ENCODE data around the gene UQCR11. TPM values are rescaled to one million over a fixed set of nuclear protein-coding genes. Genes with fewer than 3 reads are reported as not detected.

UQCR11 gene
- total and polyA plus RNA-seq, 2 of the 8 experiments (the other 6 are each of a cell fraction or from before 2014, with no cell fraction given) = 162 to 171 TPM

DNA sequence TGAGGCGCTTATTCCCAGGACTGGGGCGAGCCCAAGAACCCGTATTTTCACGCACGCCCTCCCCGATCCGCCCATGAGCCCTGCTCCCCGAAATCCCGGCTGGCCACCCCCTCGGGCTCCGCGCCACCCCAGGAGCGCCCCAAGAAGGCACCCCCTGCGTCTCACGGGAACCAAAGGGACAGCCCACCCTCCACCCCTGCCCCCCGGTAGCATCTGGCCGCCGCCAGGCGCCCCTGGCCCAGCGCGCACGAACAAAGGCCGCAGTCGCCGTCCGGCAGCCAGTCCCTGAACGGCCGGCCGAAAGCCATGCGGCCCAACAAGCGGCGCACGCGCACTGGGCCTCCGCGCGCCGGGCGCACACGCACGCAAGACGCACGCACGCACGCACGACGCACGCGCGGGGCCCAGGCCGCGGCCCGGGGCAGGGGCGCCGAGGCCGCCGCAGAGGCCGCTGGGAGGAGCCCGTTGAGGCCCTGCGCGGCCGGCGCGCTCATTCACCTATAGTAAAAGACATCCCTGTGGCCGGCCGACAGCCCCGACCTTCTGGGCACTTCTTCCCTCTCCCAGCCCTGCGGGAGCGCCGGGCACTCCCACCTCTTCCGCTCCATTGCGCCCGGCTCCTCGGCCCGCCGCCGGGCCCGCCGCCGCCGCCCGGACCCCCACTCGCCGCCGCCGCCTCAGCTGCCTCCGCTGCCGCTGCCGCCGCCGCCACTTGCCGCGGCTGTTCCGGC lies 13.1 kb downstream of the UQCR11 start:
- Histone ChIP-seq H2BK15ac (ENCODE audit: low read length) (no peak overlapping the region), H3K9me3 (ENCODE audit: insufficient read depth in 2 of 2, low read depth in 1 of 2, low read length in 1 of 2) (no peaks in the 10 kb centered on the region), H2AK5ac (ENCODE audit: low read depth, low read length) (peak overlapping the region; percentile 82; the same call in 1 of the 2 replicates), H2BK20ac (ENCODE audit: low read length) (no peak overlapping the region), H3K4me2 (ENCODE audit: insufficient read depth in 1 of 2, low read depth in 2 of 2, low read length in 2 of 2) (peak overlapping the region; percentile 88 to 95), H2BK12ac (ENCODE audit: low read depth, low read length) (no peak overlapping the region), H2BK120ac (replicated peaks; ENCODE audit: low read depth, low read length) (no peak overlapping the region), H2AFZ (ENCODE audit: low read length) (no peak overlapping the region), H3K27ac (ENCODE audit: low read depth, low read length) (peak overlapping the region; percentile 98), H3K18ac (ENCODE audit: extremely low read depth, low read length) (peak overlapping the region; percentile 93), H3K36me3 (ENCODE audit: control insufficient read depth in 2 of 4, insufficient read depth in 4 of 4, low read length in 3 of 4) (peaks cover 2 to 10% (median 4%) of the 10 kb centered on the region in 4 experiments; a peak in 6 of 8 replicates), H3K4me3 (ENCODE audit: extremely low read depth in 1 of 4, insufficient read depth in 2 of 4, low read depth in 3 of 4, low read length in 4 of 4) (peak overlapping the region; percentile 82 to 93 (median 90)), H2BK5ac (ENCODE audit: low read depth, low read length) (peak overlapping the region; percentile 93), H3K23ac (ENCODE audit: insufficient read length) (no peak overlapping the region), H3K14ac (ENCODE audit: insufficient read length) (peak overlapping the region; percentile 73), H3K9ac (replicated peaks in 1 of 4; ENCODE audit: extremely low read depth in 1 of 4, low read depth in 3 of 4, low read length in 3 of 4) (peak overlapping the region; percentile 96 to 99 (median 98)), H3K4me1 (replicated peaks in 1 of 4; ENCODE audit: control insufficient read depth in 3 of 4, insufficient read depth in 4 of 4, low read length in 3 of 4) (peaks cover 0 to 8% (median 6%) of the 10 kb centered on the region in 4 experiments; a peak in 6 of 7 replicates), H3K79me1 (ENCODE audit: low read depth, low read length) (peaks cover 15% of the 10 kb centered on the region), H3K4ac (replicated peaks; ENCODE audit: insufficient read length, low read depth, low read length) (peak overlapping the region; percentile 24), H3K23me2 (ENCODE audit: low read depth, low read length) (peaks cover 5% of the 10 kb centered on the region), H3K56ac (replicated peaks; ENCODE audit: insufficient read length, low read depth, low read length) (peak overlapping the region; percentile 85), H3K27me3 (replicated peaks in 1 of 4; ENCODE audit: control insufficient read depth in 3 of 4, extremely low read depth in 1 of 4, insufficient read depth in 3 of 4, low read length in 3 of 4) (no peaks in the 10 kb centered on the region), H4K5ac (ENCODE audit: insufficient read length, low read depth, low read length) (peak overlapping the region; percentile 70), H3K79me2 (ENCODE audit: control insufficient read depth in 1 of 2, insufficient read depth in 2 of 2, low read length in 2 of 2) (peaks cover 0 to 45% of the 10 kb centered on the region in 2 experiments; a peak in 3 of 4 replicates), H4K91ac (replicated peaks; ENCODE audit: insufficient read length, low read length) (peak overlapping the region; percentile 98), H4K8ac (ENCODE audit: extremely low read depth, insufficient read depth, low read length) (peak overlapping the region; percentile 99), H4K20me1 (replicated peaks in 1 of 2; ENCODE audit: control insufficient read depth in 1 of 2, insufficient read depth in 2 of 2, low read length in 2 of 2) (peaks cover 4 to 8% of the 10 kb centered on the region in 2 experiments)
- 2% methylated on average over 13 of the region's 94 CpGs; no CpG with 5 or more reads in 1 of the 2 experiments for WGBS, 2 experiments (ENCODE audit: extremely low coverage in 1 of 2, insufficient coverage in 1 of 2, insufficient read length in 1 of 2, insufficient replicate concordance in 2 of 2, low coverage in 1 of 2, low lambda C conversion rate in 2 of 2, missing lambda C conversion rate in 1 of 2)
- FAIRE-seq = no peak
- POLR2A ChIA-PET (ENCODE audit: partially characterized antibody) = interaction anchor here (0.6 to 9.1 kb wide), 22 partner anchors 12 to 1570 kb away, joined by 3 to 148 read pairs (median 5); partner anchors contain the start of gene UQCR11
- peak; percentile 41 to 85 for DNase-seq (ENCODE audit: low read depth in 1 of 2, low spot score in 2 of 2)
- CTCF ChIA-PET (ENCODE audit: partially characterized antibody) = interaction anchor here (2.9 to 5.2 kb wide), 2 partner anchors 15 to 46 kb away, joined by 19 to 25 read pairs; no protein-coding TSS in a partner anchor
- TF ChIP-seq SIN3A (conservative IDR thresholded peaks at IDR 0.05 in 1 of 2, IDR thresholded peaks at IDR 0.05 in 1 of 2; ENCODE audit: low read depth in 1 of 2, low read length in 2 of 2) = no peak; a peak in 2 of 4 replicates
- TF ChIP-seq POLR2A (IDR thresholded peaks at IDR 0.05; ENCODE audit: control extremely low read depth in 1 of 2, low read depth in 2 of 2, low read length in 2 of 2) = peak; percentile 83 to 94; a peak in 2 of 3 replicates
- no peak for TF ChIP-seq RFX5 (IDR thresholded peaks at IDR 0.05; ENCODE audit: borderline replicate concordance, low read depth, low read length)
- TF ChIP-seq NRF1 (IDR thresholded peaks at IDR 0.05; ENCODE audit: low read depth, low read length) = peak; percentile 67
- peak; percentile 75 for TF ChIP-seq PHF8 (conservative IDR thresholded peaks at IDR 0.05; ENCODE audit: low read depth, low read length)
- peak; percentile 89; the same call in 1 of the 2 replicates for TF ChIP-seq TAF1 (IDR thresholded peaks at IDR 0.05; ENCODE audit: low read depth, low read length)
- no peak for TF ChIP-seq ZNF274 (IDR thresholded peaks at IDR 0.05; ENCODE audit: borderline replicate concordance, extremely low read depth, low read length)
- TF ChIP-seq TAF7 (optimal IDR thresholded peaks at IDR 0.05; ENCODE audit: borderline replicate concordance, low read depth, low read length) = peak; percentile 77
- TF ChIP-seq NANOG (IDR thresholded peaks at IDR 0.05; ENCODE audit: insufficient read depth, low read depth, low read length, poor library complexity, severe bottlenecking) = no peak
- TF ChIP-seq CHD1 (IDR thresholded peaks at IDR 0.05; ENCODE audit: low read depth, low read length) = no peak; the same call in 1 of the 2 replicates
- TF ChIP-seq MAX (IDR thresholded peaks at IDR 0.05) = peak; percentile 94
